Prostate gland (tissue), 2 donors: ENCODE results near the gene DENND1C. TPM values are rescaled to one million over a fixed set of nuclear protein-coding genes. Genes with fewer than 3 reads are reported as not detected.

ENCODE experiments used
- DNase-seq: peaks from one replicate; pipeline ENCODE4 v3.0.0-alpha.2; 2019; ENCODE audit warnings: low spot score
- H3K27ac ChIP-seq, 2 donors: fragments of 200-600 bp; sonication (generic); 2 replicates each; pipeline ENCODE4 v1.5.1; 2017 to 2019
- H3K27me3 ChIP-seq: fragments of 200-600 bp; sonication (generic); replicated peaks from 2 replicates; pipeline ENCODE4 v1.5.1; 2019; ENCODE audit not compliant: insufficient read depth
- H3K36me3 ChIP-seq, 2 donors: fragments of 200-600 bp; sonication (generic); 1 replicate in 1 of 2; 2 replicates in 1 of 2; pipeline versions ENCODE4 v1.5.1 to v1.8.1; 2017 to 2019
- H3K4me1 ChIP-seq: fragments of 200-600 bp; sonication (generic); replicated peaks from 2 replicates; pipeline ENCODE4 v1.5.1; 2019
- H3K4me3 ChIP-seq, 2 donors: fragments of 200-600 bp; sonication (generic); 2 replicates each; pipeline ENCODE4 v1.5.1; 2017 to 2019
- H3K9me3 ChIP-seq: fragments of 200-600 bp; sonication (generic); 2 replicates; pipeline ENCODE4 v1.5.1; 2017
- POLR2A ChIP-seq: fragments of 450-650 bp; IDR thresholded peaks from one replicate; pipeline ENCODE4 v1.6.1; 2016; ENCODE audit warnings: antibody characterized with exemption, mild to moderate bottlenecking
- POLR2AphosphoS5 ChIP-seq: sonication (generic); formaldehyde crosslinking; IDR thresholded peaks from one replicate; pipeline ENCODE4 v1.6.1; 2017; ENCODE audit warnings: antibody characterized with exemption
- WGBS: methylation state at CpG from one replicate; pipeline ENCODE4 v1.1.5; 2018; 5-methylcytosine and 5-hydroxymethylcytosine counted together
- intact Hi-C: fragments of 100-400 bp; cut with DNase I; formaldehyde crosslinking; loops from one replicate; pipeline ENCODE4 v1.14.2; 2022
- total RNA-seq, 2 donors: library from RNA; depleted of rRNA; stranded (reverse); fragments of >200 nt; gene quantifications; one replicate each; pipeline ENCODE4 v1.1.0, GENCODE V29; 2016
- TF ChIP-seq, protein P1 (sequence below), 4 experiments: fragments of 200-600 bp in 2 of 4; fragments of 450-650 bp in 2 of 4; sonication (generic) in 2 of 4; IDR thresholded peaks; 1 replicate in 3 of 4; 2 replicates in 1 of 4; pipeline ENCODE4 v1.5.1; 2016 to 2019; ENCODE audit warnings: antibody characterized with exemption in 4 of 4, mild to moderate bottlenecking in 2 of 4, moderate library complexity in 2 of 4

Gene DENND1C
- total RNA-seq, 2 donors from 2014 or later = 0.91 to 1.4 TPM

DNA sequence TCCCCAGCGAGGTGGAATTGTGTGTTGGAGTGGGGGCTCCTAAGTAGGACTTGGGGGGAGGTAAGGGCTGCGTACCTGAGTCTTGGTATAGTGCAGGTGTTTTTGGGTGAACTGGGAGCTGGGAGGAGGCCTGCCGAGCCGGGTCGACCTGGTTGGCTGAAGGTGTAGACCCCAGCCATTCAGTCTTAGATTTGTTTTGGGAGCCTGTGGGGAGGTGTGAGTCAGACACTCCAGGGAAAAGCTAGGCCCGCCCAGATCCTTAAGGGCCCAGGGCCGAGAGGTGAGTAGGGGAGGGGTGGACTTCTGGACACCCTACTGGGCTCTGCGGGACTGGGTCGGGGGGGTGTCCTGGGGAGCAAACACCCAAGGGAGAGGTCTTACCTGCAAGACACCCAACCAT, 16.6 kb downstream of the DENND1C start:
- TF ChIP-seq, protein P1, sequence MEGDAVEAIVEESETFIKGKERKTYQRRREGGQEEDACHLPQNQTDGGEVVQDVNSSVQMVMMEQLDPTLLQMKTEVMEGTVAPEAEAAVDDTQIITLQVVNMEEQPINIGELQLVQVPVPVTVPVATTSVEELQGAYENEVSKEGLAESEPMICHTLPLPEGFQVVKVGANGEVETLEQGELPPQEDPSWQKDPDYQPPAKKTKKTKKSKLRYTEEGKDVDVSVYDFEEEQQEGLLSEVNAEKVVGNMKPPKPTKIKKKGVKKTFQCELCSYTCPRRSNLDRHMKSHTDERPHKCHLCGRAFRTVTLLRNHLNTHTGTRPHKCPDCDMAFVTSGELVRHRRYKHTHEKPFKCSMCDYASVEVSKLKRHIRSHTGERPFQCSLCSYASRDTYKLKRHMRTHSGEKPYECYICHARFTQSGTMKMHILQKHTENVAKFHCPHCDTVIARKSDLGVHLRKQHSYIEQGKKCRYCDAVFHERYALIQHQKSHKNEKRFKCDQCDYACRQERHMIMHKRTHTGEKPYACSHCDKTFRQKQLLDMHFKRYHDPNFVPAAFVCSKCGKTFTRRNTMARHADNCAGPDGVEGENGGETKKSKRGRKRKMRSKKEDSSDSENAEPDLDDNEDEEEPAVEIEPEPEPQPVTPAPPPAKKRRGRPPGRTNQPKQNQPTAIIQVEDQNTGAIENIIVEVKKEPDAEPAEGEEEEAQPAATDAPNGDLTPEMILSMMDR (IDR thresholded peaks at IDR 0.05) = no peak
- no peak for TF ChIP-seq POLR2A
- Histone ChIP-seq H3K36me3 (no peaks in the 10 kb centered on the region), H3K4me3 (peak overlapping the region; percentile 75), H3K4me1 (no peaks in the 10 kb centered on the region), H3K27me3 (no peaks in the 10 kb centered on the region), H3K27ac (no peak overlapping the region), H3K9me3 (no peaks in the 10 kb centered on the region)
- DNase-seq = no peak
- intact Hi-C loops = no loop called here
- WGBS = 27% methylated on average over 9 of the region's 9 CpGs

DNA sequence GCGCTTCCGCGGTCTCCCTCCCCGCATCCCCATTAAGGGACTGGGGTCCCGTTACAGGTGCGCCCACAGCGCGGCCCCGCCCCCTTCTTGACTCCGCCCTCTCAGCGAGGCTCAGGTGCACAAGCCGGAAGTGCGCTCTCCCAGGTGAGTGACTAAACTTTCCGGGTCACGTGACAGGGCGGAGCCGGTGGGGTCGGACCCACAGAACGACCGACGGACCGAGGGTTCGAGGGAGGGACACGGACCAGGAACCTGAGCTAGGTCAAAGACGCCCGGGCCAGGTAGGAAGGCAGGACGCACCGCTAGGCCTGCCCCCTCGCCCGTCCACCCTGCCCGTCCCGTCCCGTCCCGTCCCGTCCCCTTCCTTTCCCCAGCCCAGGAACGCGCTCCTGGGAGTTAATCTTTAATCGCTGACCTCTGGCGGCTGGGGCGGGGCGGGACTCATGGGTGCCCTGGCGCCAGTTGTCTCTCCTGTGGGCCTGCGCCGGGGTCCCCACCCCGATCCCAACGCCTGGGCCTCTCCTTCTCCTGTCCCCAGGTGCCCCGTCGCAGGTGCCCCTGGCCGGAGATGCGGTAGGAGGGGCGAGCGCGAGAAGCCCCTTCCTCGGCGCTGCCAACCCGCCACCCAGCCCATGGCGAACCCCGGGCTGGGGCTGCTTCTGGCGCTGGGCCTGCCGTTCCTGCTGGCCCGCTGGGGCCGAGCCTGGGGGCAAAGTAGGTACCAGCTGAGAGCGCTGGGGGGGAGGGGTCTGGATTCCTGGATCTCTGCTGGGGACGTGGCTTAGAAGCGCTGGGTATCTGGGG, 17.3 kb downstream of the DENND1C start, which contains the start of gene CRB3:
CRB3 (plus strand) TSS at position 202 of the 804 bp plus-strand sequence; CDS start at position 633, 431 bp downstream.
- intact Hi-C loops = no loop called here
- peak; percentile 90 for DNase-seq
- Histone ChIP-seq H3K4me3 (peak within 1 kb of the TSS; percentile 75), H3K27me3 (no peaks in the 10 kb centered on the region), H3K27ac (peak within 1 kb of the TSS; percentile 61 to 70), H3K9me3 (no peaks in the 10 kb centered on the region), H3K4me1 (no peaks in the 10 kb centered on the region), H3K36me3 (no peaks in the 10 kb centered on the region)
- WGBS = 2% methylated on average over 55 of the region's 65 CpGs
- TF ChIP-seq POLR2AphosphoS5 = peak; percentile 94
- peak; percentile 73 for TF ChIP-seq POLR2A
- TF ChIP-seq, protein P1 (IDR thresholded peaks at IDR 0.05) = no peak

DNA sequence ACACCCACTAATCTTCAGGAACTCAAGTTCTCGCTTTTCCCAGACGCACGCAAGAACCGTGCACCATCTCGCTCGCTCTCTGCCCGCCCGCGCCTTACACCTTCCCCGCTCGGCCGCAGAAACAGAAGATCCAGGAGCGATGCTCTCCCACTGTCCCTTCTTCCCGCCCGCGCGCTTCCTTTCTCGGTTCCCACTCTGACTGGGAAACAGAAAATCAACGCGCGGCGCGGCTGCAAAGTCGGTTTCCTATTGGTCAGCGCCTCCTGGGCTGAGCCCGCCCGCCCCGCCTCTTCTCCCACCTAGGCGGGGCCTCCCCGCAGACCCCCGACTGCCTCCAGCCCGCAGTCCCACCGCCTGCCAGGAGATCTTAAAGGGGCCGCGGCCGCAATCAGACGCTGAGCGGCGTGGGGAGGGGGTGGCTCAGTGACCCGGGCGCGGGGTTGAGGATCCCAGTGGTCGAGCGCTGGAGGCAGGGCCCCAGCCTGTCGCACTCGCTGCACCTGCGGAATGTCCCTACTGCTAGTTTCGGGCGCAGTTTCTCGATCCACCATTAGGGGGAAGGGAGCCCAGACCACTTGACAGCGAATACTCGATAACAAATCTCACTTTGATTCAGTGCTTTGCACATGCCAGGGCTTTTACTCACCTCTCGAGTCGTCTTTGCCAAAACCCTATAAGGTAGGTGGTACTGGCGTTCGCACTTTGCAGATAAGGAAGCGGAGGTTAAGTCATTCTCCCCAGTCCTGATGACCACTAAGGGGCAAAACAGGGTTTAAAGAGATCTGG, 21.3 kb downstream of the DENND1C start:
- no peaks in the 10 kb centered on the region for H3K27me3 ChIP-seq
- H3K27ac ChIP-seq = peak overlapping the region; percentile 79 to 90
- H3K4me1 ChIP-seq = no peaks in the 10 kb centered on the region
- TF ChIP-seq, protein P1 (IDR thresholded peaks at IDR 0.05) = peak in 3 of 4 experiments; percentile 44 to 70 (median 62)
- peak; percentile 82 for TF ChIP-seq POLR2AphosphoS5
- peak; percentile 38 for TF ChIP-seq POLR2A
- H3K4me3 ChIP-seq = peak overlapping the region; percentile 74 to 79
- peak; percentile 97 for DNase-seq
- no peaks in the 10 kb centered on the region for H3K9me3 ChIP-seq
- under 1% methylated on average over 57 of the region's 57 CpGs for WGBS
- H3K36me3 ChIP-seq = no peaks in the 10 kb centered on the region
- intact Hi-C loops = no loop called here

DNA sequence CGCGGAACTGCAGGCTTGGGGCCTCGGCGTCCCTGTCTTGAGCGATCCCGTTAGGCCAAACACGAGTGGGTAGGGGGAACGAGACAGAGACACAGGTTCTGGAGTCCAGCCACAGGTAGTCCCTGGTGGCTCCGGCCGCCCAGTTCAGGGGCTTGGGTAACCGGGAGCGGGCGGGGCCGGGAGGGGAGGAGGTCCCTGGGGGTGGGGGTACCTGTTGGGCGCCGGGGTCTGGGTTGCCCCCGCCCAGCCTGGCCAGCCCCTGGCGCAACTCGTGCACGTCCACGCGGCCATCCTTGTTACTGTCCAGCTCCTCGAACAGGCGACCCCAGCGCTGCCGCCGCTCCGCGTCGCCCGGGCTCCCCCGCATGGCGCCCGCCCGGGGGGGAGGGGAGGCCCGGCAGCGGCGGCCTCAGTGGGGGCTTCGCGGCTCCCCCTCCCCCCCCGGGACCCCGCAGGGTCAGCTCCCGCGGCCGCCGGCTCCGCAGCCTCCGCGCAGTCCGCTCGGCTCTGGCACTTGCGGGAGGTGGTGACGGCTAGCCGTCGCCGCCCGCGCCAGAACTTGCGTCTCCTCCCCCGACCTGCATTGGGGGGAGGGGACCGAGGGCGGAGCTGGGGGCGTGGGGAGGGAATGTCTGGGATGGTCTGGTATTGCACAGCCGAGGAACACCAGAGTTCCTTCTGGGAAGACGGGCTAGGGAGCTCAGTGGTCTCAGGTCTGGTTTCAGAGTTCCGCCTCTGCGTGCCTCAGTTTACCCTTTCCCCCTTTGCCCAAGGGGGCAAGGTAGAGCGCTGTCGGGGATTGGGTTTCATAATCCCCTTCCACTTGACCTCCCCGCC, 22.1 kb downstream of the DENND1C start, which contains the start of gene SLC25A23:
SLC25A23 (minus strand) TSS at position 531 of the 837 bp plus-strand sequence; CDS start at position 367, 164 bp downstream.
- intact Hi-C loops = no loop called here
- Histone ChIP-seq H3K36me3 (peaks cover 0 to 1% of the 10 kb centered on the region in 2 donors), H3K9me3 (no peaks in the 10 kb centered on the region), H3K4me3 (peak within 1 kb of the TSS; percentile 74 to 79), H3K4me1 (no peaks in the 10 kb centered on the region), H3K27ac (peak within 1 kb of the TSS; percentile 79 to 90), H3K27me3 (no peaks in the 10 kb centered on the region)
- TF ChIP-seq POLR2AphosphoS5 (no peak), POLR2A (peak; percentile 45)
- TF ChIP-seq, protein P1 (IDR thresholded peaks at IDR 0.05) = no peak
- under 1% methylated on average over 64 of the region's 70 CpGs for WGBS
- DNase-seq = peak; percentile 54
